ENCODE results near the gene WRNIP1. TPM values are rescaled to one million over a fixed set of nuclear protein-coding genes. Genes with fewer than 3 reads are reported as not detected.

The WRNIP1 gene
- total RNA-seq, 4 donors from 2014 or later = 56.9 to 66.7 (median 63.4) TPM

GRCh38 chr6:2829253-2829652, 64.1 kb downstream of the WRNIP1 start:
- Histone ChIP-seq H3K36me3 (peaks cover 12% of the 10 kb centered on the region), H3K27ac (no peak overlapping the region), H3K27me3 (no peaks in the 10 kb centered on the region), H3K4me1 (no peaks in the 10 kb centered on the region), H3K9me3 (no peaks in the 10 kb centered on the region), H3K4me3 (no peak overlapping the region)
- WGBS = 95% methylated on average over 2 of the region's 2 CpGs
- no peak for DNase-seq (ENCODE audit: low spot score in 2 of 2)
- TF ChIP-seq CTCF (IDR thresholded peaks at IDR 0.05) (no peak), POLR2A (IDR thresholded peaks at IDR 0.05) (no peak), POLR2AphosphoS5 (IDR thresholded peaks at IDR 0.05) (no peak), EP300 (IDR thresholded peaks at IDR 0.05) (no peak)

GRCh38 chr6:2830183-2830582, 65.0 kb downstream of the WRNIP1 start:
- Histone ChIP-seq H3K4me3 (no peak overlapping the region), H3K9me3 (no peaks in the 10 kb centered on the region), H3K27ac (no peak overlapping the region), H3K27me3 (no peaks in the 10 kb centered on the region), H3K4me1 (no peaks in the 10 kb centered on the region), H3K36me3 (peaks cover 22% of the 10 kb centered on the region)
- WGBS = 91% methylated on average over 3 of the region's 3 CpGs
- TF ChIP-seq EP300 (IDR thresholded peaks at IDR 0.05) (no peak), POLR2AphosphoS5 (IDR thresholded peaks at IDR 0.05) (no peak), POLR2A (IDR thresholded peaks at IDR 0.05) (no peak), CTCF (IDR thresholded peaks at IDR 0.05) (no peak)
- DNase-seq (ENCODE audit: low spot score in 2 of 2) = no peak

GRCh38 chr6:2831392-2831791, 66.2 kb downstream of the WRNIP1 start:
- TF ChIP-seq POLR2A (IDR thresholded peaks at IDR 0.05) (no peak), CTCF (IDR thresholded peaks at IDR 0.05) (no peak), EP300 (IDR thresholded peaks at IDR 0.05) (no peak), POLR2AphosphoS5 (IDR thresholded peaks at IDR 0.05) (no peak)
- H3K4me1 ChIP-seq = no peaks in the 10 kb centered on the region
- no peak overlapping the region for H3K4me3 ChIP-seq
- no peaks in the 10 kb centered on the region for H3K9me3 ChIP-seq
- no peaks in the 10 kb centered on the region for H3K27me3 ChIP-seq
- DNase-seq (ENCODE audit: low spot score in 2 of 2) = no peak
- 92% methylated on average over 2 of the region's 2 CpGs for WGBS
- H3K27ac ChIP-seq = no peak overlapping the region
- peaks cover 34% of the 10 kb centered on the region for H3K36me3 ChIP-seq

GRCh38 chr6:2834262-2834661, 69.1 kb downstream of the WRNIP1 start:
- Histone ChIP-seq H3K9me3 (no peaks in the 10 kb centered on the region), H3K27ac (no peak overlapping the region), H3K27me3 (no peaks in the 10 kb centered on the region), H3K4me3 (no peak overlapping the region), H3K36me3 (peaks cover 54% of the 10 kb centered on the region), H3K4me1 (peaks cover 4% of the 10 kb centered on the region)
- DNase-seq (ENCODE audit: low spot score in 2 of 2) = no peak
- TF ChIP-seq POLR2A (IDR thresholded peaks at IDR 0.05) (no peak), EP300 (IDR thresholded peaks at IDR 0.05) (no peak), POLR2AphosphoS5 (IDR thresholded peaks at IDR 0.05) (no peak), CTCF (IDR thresholded peaks at IDR 0.05) (no peak)

Other genes starting within 250 kb of the WRNIP1 start
- gene MYLK4, start 14.5 kb upstream of the WRNIP1 start, total RNA-seq = 1 to 10 TPM; 1.8 to 6.6 (median 3.5) TPM
- gene SERPINB1, start 76.5 kb downstream of the WRNIP1 start, total RNA-seq = 10 to 100 TPM; 11.8 to 20.6 (median 16.9) TPM
- 1 to 10 TPM; 1.0 to 4.0 (median 2.5) TPM for gene SERPINB9, start 137.9 kb downstream of the WRNIP1 start, total RNA-seq
- 10 to 100 TPM; 26.8 to 53.4 (median 36.8) TPM for gene SERPINB6, start 206.2 kb downstream of the WRNIP1 start, total RNA-seq
- gene NQO2, start 234.5 kb downstream of the WRNIP1 start, total RNA-seq = 10 to 100 TPM; 22.8 to 40.4 (median 38.3) TPM